COLO829 (cell line): ENCODE results near the gene PLCB2.

Experiments
- DNase-seq: peaks from one replicate; pipeline ENCODE4 v3.0.0; 2012; ENCODE audit warnings: low spot score

Gene PLCB2

DNA sequence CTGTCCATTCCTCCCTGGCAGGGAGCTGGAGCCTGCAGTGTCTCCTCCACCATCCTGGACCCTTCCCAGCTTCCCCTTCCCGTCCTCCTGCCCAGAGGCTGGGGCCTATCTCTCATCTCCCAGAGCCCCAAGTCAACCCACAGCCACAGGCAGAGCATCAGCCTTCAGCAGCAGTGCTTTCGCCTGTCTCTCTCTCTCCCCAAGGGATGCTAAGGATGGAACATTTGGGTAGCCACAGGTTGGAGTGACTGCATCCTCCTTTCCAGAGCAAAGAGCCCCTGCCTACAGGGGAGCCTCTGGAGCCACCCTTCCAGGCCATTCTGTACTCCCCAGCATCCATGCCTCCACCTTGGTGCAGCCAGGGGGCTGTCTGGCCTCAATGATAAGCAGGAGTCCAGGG lies 4.2 kb downstream of the PLCB2 start:
- no peak for DNase-seq

DNA sequence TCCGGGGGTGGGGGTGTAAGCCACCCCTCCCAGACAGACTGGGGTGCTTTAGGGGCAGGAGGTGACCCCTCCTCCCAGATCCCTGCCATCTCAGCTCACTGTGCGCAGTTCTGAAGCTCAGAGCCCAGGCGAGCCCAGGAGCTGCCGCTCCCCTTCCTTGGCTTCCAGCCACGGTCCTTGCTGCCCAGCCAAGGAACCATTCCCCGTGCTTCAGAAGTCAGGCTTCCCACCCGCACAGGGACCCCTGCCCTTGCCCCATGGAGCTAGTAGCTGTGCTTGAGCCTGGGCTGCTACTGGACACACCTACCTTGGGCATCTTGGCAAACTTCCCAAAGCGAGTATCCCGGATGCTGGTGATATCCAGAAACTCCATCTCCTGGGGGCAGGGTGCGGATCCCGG lies 4.8 kb downstream of the PLCB2 start:
- DNase-seq, result no peak

DNA sequence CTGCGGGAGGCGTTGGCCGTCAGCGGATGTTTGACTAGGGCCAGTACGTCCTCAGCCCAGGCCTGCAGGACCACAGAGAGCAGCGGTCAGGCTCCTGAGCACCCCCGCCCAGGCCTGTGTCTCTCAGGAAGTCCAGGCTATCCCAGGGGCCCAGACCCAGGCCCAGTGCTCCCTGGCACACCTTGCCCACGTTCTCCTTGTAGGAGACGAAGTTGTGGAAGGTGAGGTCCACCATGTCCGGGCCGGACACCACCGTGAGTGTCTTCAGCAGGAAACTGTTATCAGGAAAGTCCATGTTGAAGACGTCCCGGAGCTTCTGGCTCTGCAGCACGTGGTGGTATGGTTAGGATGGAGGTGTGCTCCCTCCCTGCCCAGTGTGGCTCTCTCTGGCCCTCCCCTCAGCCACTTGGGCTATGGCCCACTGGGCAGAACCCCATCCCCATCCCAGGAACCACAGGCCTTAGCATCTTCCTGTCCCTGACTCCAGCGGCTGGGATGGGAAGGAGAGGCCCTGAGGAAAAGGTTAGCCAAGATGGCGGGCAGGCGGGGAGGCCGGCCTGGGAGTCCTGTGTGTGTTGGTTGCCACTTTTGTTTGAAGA lies 5.3 kb downstream of the PLCB2 start:
- DNase-seq, result no peak

DNA sequence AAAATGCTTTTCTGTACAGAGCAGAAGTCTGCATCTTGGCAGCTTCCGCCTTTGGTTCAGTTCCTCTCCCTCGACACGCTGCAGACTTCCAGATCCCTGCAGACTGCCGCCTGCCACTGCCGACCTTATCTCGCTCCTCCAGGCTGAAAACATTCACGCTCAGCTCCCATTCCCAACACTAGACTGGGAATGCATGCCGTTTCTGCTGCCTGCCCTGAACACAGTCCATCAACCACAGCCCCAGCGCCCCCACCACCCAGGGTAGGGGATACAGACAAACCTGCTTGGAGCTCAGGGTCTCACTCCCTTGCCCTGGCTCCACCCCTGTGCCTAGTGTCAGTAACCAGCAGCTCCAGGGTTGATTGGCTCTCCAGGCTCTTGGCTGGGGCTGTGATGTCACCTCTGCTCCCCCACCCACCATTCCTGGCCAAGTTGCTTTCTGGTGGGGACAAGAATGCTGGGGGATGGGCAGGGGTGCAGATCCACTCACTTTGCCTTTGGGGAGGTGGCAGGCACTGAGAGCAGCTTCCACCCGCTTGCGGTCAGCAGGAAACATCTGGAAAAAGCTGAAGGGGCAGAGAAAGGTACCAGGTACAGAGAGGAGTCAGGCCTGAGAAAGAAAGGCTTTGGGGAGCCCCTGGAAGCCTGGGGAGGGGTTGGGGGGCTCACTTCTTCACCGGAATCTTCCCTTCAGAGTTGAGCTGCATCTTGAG lies 6.1 kb downstream of the PLCB2 start:
- no peak for DNase-seq

DNA sequence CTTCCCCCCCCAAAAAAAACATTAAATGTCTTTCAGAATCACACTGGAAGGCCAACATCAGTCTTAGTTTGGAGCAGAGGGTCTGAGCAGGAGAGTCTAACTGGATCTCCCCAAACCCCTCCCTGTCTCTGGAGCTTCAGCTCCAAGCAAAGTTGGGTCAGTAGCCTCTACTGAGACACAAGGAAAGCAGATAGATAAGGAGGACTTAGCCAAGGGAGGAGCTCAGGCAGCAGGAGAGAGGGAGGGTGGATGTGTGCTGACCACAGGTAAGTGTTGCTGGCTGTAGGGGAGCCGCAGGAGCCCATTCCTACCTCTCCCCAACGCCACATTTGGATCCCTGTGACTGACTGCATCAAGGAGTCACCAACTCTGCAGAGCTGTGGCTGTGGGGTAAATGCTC lies 7.0 kb downstream of the PLCB2 start:
- DNase-seq, result no peak

DNA sequence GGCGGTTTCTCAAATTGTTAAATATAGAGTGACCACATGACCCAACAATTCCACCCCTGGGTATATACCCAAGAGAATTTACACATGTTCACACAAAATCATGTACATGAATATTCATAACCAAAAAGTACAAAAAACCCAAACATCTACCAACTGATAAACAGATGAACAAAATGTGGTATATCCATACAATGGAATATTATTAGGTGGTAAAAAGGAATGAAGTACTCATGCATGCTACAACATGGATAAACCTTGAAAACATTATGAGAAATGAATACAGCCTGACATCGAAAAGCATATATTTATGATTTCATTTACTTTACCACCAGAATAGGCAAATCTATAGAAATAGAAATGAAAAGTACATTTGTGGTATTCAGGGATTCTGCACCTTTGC lies 7.4 kb downstream of the PLCB2 start:
- no peak for DNase-seq

DNA sequence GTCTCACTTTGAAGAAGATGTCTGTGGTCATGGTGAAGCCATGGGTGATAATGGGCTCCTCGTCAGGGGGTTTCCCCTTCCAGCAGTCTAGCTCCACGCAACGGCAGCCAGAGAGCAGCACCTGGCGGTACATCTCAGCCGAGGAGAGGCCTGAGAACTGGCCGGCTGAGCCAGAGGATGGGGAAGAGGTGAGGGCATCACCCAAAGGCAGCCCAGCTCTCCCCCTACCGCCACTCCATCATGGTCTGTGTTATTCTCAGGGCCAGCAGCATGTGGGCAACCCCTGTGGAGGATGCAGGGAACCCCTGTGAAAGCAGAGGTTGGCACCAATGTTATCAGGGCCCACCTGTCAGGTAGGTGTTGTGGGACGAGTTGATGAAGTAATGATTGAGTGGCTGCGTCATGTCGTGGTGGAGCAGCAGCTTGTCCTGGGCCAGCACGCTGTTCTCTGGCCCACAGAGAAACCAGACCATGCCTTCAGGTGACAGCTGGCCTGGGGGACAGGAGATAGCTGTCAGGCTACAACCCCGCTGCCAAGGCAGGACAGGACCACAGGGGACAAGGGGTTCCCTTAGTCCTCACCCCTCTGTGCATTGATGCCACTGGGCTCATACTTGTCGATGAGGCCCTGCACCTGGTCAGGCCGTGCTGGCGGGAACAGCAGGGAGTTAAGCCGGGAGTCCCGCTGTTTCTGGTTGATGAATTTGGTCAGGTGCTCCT lies 9.4 kb downstream of the PLCB2 start:
- DNase-seq, result no peak

DNA sequence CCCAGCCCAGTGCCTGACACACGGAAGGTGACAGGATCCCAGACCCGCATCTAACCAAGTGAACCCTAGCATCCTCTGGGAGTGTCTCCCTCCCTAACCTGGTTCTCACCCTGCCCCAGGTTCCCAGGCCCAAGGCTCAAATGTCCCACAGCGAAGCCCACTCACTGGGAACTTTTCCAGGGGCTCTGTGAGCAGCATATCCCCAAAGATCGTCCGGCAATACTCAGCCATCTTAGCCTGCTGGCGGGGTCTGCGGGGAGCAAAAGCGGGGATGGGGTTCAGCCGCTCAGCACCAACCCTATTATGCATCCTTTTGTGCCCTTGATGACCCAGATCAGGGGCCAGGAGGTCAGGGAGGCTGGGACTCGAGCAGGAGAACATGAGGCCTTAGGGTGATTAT lies 10.4 kb downstream of the PLCB2 start:
- DNase-seq, result no peak

DNA sequence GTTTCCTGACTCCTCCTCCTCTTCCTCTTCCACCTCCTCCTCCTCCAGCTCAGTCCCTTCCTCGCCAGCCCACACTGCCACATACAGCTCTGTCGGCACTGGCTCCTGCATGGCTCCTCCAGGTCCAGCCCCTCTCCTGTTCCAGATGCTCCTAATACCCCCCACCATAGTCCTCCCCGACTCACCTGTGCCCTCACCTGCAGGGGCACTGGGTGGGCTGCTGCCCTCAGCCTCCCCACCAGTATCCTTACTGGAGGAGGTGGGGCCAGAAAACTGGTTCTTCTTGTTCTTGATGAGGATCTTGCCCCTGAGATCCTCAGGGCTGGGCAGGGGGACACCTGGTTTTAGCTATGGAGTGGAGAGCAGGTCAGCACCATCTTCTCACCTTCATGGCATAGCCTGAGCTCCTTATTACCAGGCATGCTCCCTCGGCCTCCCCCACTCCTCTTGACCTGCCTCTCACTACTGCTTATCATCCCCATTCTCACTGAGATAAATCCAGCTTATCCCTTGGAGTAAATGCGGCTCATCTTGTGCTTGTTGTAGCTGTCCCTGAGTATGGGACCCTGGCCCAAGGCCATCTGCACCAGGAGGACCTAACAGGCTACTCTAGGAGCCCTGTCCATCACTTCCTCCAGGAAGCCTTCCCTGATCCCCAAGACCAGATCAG lies 11.0 kb downstream of the PLCB2 start:
- no peak for DNase-seq

DNA sequence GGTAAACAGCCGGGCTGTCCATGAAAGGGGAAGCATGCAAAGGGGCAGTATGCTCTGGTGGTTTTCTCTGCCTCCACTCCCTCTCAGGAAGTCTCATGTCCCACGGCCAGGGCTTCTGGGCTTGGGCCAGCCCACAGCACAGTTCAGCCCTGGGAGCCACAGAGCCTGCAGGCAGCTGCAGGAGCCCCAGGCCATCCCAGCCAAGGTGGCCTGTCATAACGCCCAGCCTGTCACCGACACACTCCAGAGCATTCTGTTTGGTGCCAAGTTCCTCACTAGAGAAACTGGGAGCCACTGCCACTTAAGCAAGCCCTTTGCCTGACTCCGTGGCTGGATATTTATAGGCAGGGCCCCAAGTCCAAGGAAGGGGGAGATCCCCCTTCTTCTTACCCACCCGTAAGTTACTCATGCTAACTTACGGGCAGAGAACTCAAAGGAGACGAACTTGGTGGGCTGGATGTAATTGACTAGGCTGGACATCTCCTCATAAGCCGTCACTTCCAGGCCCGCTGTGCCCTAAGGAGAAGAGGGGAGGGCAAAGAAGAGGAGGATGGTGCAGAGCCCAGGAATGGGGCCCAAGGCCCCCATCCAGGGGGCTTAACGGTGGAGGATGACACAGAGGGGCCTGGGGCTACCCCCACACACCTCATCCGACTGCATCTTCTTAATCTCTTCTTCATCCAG lies 11.7 kb downstream of the PLCB2 start:
- no peak for DNase-seq

DNA sequence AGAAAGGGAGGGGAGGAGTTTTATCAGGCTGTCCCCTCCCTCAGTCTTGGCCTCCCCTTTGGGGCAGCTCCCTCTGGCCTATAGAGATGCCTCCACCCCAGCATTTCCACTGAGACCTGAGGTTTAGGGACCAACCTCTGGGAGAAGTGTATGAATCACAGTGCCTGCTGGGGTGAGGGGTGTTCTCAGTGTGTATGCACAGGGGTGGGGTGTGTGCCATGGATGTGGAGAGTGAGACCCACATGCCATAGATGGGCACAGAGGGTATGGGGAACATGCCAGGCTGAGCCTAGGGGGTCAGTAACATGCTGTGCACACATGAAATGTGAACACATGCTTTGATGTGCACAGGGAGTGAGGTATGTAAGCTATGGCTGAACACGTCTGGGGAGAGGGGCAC lies 12.4 kb downstream of the PLCB2 start:
- DNase-seq, result no peak

DNA sequence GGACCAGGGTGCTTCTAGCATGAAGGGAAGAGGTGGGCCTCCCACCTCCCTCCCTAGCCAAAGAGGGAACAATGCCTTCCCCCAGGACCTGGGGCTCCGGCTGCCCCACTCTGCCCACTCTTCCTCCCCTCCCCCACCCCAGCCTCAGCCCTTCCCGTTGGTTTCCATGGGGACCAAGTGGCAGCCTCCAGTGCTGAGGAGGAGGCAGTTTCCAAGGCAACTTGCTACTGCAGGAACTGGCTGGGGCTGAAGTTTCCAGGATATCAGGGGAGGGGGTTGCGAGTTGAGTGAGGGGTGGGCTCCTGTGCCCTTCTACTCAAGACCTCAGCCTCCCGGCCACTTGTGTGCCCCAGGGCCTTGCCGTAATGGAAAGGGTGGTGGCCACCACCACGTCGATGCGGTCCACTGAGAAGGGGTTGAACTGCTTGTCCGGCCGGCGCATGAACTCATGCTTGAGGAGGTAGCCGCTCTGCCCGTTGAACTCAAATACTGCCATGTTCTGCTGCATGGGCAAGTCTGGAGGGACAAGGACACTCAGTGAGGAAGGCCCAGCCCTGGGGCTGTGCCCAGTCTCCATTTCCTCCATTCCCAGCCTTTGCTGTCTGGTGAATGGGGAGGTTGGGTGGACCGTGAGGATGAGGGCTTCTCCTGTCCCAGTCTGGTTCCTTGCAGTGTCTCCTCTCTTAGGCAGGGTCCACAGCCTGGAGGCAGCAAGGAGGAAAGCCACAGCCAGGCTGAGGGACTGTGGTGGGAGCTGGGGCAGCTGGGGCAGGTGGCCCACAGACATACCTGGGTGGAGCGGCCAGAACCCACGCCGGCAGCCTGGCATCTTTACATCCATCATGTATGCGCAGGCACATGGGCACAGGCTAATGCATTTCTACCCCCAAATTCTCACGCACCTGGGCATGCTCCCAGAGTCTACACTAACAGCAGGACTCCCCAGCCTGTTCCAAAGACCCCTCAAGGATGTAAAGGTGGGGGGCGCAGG lies 13.5 kb downstream of the PLCB2 start:
- no peak for DNase-seq

DNA sequence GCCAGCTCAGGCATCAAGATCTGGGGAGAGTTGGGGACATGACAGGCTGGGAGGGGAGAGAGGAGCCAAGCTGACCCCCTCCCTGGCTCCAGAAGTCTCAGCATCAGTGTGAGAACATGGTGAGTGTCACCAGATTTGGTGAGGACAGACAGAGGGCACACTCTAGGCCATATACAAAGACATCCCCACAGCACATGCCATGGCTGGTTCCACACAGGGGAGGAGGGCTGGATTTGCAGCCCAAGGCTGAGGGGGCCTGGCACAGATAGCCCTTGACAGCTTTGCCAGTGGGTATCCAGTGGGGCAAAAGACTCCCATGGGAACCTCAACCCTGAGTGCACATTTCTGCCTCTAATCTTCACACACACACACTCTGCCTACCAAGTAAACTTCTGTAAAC lies 14.7 kb downstream of the PLCB2 start:
- no peak for DNase-seq

DNA sequence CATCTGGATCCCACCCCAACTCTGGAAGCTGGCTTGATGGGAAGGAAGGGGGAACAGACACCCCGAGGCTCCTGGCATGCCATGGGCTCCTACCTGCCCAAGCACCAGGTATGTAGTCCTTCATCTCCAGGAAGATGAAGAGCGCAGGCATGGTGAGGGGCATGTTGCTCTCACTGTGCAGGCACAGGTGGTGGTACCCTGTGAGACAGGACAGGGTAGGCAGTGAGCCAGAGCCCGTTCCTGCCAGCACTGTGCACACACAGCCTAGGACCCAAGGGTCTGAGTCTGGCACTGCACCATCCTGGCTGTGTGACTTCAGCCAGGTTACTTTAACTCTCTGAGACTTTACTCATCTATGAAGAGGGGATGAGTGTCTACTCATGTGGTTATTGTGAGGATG lies 15.5 kb downstream of the PLCB2 start:
- no peak for DNase-seq

DNA sequence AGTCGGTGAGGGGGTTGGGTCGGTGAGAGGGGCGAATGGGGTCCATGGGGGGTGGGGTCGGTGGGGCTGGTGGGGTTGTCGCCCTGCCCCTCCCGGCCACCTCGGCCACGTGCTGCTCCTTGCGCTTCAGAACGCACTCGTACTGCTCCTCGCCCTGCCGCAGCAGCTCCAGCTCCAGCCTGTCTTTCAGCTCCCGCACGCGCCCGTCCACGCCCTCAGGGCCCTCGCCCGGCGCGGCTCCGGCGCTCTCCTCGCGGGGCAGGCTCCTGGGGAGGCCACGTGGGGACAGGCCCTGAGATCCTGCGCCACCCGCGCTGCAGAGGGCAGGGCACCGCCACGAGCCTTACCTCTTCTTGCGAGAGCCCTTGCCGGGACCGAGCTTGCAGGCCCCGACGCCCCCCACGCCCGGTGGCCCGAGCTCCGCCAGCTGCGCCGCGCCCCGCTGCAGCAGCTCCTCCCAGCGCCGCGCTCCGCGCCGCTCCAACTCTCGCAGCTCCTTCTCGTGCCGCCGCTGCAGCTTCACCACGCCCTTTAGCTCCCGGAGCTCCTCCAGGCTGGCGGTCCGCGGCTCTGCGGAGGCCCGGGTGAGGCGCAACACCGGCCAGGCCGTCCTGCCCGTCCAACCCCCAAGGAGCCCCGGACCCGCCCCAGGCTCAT lies 16.7 kb downstream of the PLCB2 start:
- no peak for DNase-seq

DNA sequence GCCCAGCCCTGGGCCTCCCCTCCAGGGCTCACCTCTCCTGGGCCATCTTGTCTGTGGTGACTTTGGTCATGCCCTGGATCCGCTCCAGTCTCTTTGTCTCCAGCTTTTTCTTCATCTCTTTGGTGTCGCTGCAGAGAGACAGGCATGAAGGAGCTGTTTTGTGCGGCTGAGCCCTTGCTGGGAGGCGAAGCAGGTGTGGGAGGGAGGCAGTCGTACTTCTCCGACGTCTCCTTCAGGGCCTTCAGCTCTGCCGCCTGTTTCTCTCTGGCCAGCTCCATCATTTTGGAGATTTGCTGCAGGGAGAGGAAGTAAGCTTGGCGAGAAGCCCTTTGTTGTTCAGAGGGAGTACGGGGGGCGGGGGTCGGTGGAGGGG lies 17.2 kb downstream of the PLCB2 start:
- DNase-seq, result no peak

DNA sequence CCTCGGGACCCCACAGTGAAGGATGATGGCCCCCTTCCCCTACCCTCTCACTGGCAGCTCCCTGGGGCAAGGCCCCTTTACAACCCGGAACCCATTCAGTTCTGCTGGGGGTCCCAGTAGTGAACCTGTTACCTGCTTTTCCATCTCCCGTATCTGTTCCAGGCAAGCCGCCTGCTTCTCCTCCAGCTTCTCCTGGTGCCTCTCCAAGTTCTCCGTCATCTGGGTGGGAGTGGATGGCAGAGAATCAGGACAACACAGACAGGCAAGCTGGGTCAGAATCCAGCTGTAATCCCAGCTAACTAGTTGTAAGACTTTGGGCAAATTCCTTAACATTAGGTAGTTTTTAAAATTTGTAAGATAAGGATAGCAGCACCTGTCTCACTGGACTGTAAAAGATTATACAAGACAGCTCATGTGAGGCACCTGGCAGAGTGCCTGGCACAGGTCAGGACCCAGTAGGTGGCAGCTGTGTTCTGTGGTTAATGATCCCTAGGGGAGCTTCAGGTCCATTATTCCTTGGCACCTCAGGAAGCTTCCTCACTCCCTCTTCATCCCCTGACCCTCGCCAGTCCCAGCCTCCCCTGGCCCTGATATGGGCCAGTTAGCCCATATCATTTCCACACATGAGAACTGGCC lies 18.5 kb downstream of the PLCB2 start:
- no peak for DNase-seq

DNA sequence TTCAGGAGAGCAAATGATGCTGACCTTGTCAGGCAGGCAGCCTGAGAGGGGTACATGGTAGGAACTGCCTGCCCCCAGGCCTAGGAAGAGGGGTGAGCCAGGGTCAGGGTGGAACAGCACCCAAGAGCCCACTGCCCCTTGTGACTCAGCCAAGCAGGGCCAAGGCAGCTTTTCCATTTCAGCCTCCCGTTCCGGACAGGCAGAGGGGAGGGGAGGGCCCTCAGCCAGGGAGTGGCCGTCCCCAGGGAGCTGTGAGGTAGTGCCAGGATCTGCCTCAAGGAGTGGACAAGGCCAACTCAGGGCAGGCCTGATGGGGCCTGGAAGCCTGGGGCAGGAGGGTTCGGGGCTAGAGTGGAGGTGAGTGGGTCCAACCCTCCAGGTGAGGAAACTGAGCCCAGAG lies 19.8 kb downstream of the PLCB2 start:
- no peak for DNase-seq

DNA sequence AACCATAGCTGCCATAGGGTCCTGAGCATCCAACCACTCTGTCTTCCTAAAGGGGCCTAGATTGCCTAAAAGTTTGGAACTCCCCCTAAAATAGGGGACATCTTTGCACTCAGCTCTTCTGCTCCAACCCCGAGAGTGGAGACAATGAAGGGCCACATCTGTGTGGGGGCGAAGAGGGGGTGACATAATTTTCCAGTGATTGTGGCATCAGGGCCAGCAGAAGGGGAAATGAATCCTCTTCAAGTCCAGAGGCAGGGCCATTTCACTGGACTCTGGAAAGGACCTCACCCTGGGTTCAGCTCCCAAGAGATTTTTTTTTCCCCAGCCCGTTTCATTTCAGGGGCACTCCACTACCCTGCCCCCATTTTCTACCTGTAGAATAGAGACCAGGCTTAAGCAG lies 20.2 kb downstream of the PLCB2 start:
- no peak for DNase-seq

DNA sequence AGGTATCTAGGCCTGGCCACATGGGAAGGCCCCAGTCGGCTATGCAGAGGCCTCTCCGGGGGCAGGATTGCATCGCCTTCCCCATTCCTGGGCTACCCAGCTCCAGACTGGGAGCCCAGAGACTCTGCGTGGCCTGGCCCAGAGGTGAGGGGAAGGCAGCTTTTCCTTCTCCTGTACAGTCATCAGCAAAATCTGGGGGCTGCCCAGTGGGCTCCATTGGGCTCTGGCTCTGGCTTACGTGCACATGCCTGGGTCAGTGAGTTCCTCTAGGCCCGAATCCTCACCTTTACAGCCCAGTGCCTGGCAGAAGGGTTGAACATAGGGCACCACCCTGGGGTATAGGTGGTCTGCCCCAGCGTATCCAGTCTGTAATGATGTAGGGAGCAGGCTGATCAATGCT lies 20.9 kb downstream of the PLCB2 start:
- DNase-seq, result no peak
